Forelimb muscle (tissue), 1 donor: Measurements from ENCODE around the gene PDCD1. TPM values are rescaled to one million over a fixed set of nuclear protein-coding genes. Genes with fewer than 3 reads are reported as not detected.
"Not testable (repeated sequence)": the region's sequence is repeated elsewhere in the genome, so short reads cannot be mapped to it uniquely, and the experiment has no call there.

Source experiments
- DNase-seq: peaks from one replicate; pipeline ENCODE4 v3.0.0-alpha.2; 2013; ENCODE audit warnings: low read depth
- polyA plus RNA-seq: library from polyadenylated mRNA; unstranded; fragments of 120-200 nt; gene quantifications from one replicate; pipeline ENCODE4 v1.2.1, GENCODE V29; 2013; ENCODE audit not compliant: insufficient read length

Gene PDCD1
- polyA plus RNA-seq, 1 donor = 0.13 TPM

- no peak for DNase-seq
These were observed 23.1 kb downstream of the PDCD1 start for GRCh38 chr2:241835611-241836010.

GRCh38 chr2:241834527-241835210 lies 24.0 kb downstream of the PDCD1 start:
- DNase-seq = no peak

GRCh38 chr2:241833756-241834526 lies 24.8 kb downstream of the PDCD1 start:
- not testable (repeated sequence) for DNase-seq

GRCh38 chr2:241833101-241833663 lies 25.5 kb downstream of the PDCD1 start:
- DNase-seq = no peak

- no peak for DNase-seq
These were observed 31.3 kb downstream of the PDCD1 start for GRCh38 chr2:241827394-241827793.

- DNase-seq = not testable (repeated sequence)
These were observed 34.9 kb downstream of the PDCD1 start for GRCh38 chr2:241823531-241824437.

GRCh38 chr2:241822264-241822623 lies 36.5 kb downstream of the PDCD1 start:
- DNase-seq = no peak

GRCh38 chr2:241821460-241822263 lies 37.0 kb downstream of the PDCD1 start:
- DNase-seq = no peak

- no peak for DNase-seq
These were observed 37.9 kb downstream of the PDCD1 start for GRCh38 chr2:241820625-241821384.

GRCh38 chr2:241819947-241820624 lies 38.6 kb downstream of the PDCD1 start:
- not testable (repeated sequence) for DNase-seq

- no peak for DNase-seq
These were observed 39.8 kb downstream of the PDCD1 start for GRCh38 chr2:241818943-241819270.

GRCh38 chr2:241818229-241818942 lies 40.3 kb downstream of the PDCD1 start:
- no peak for DNase-seq

- not testable (repeated sequence) for DNase-seq
These were observed 40.9 kb downstream of the PDCD1 start for GRCh38 chr2:241817821-241818215.

GRCh38 chr2:241817126-241817820 lies 41.4 kb downstream of the PDCD1 start:
- DNase-seq = no peak

- no peak for DNase-seq
These were observed 42.1 kb downstream of the PDCD1 start for GRCh38 chr2:241816431-241817121.

GRCh38 chr2:241815477-241816430 lies 42.9 kb downstream of the PDCD1 start:
- no peak for DNase-seq
